NCI-H2227 (cell line): Measurements from ENCODE around the gene AKAP13.
"Not testable (repeated sequence)": the region's sequence is repeated elsewhere in the genome, so short reads cannot be mapped to it uniquely, and the experiment has no call there.

Experiments
- DNase-seq: peaks from one replicate; lab custom pipeline; 2025; ENCODE audit not compliant: unreplicated experiment; lab: John Stamatoyannopoulos, UW

The AKAP13 gene

GRCh38 chr15:85642693-85643066, 262.3 kb downstream of the AKAP13 start:
- no peak for DNase-seq

- no peak for DNase-seq
Measured at GRCh38 chr15:85646538-85647091, 266.2 kb downstream of the AKAP13 start.

- no peak for DNase-seq
Measured at GRCh38 chr15:85649372-85649771, 269.0 kb downstream of the AKAP13 start.

GRCh38 chr15:85651548-85651947, 271.1 kb downstream of the AKAP13 start:
- no peak for DNase-seq

- no peak for DNase-seq
Measured at GRCh38 chr15:85652457-85652856, 272.1 kb downstream of the AKAP13 start.

GRCh38 chr15:85657132-85657531, 276.7 kb downstream of the AKAP13 start:
- no peak for DNase-seq

- no peak for DNase-seq
Measured at GRCh38 chr15:85658816-85659215, 278.4 kb downstream of the AKAP13 start.

- DNase-seq: no peak
Measured at GRCh38 chr15:85661859-85662258, 281.5 kb downstream of the AKAP13 start.

- not testable (repeated sequence) for DNase-seq
Measured at GRCh38 chr15:85665677-85666076, 285.3 kb downstream of the AKAP13 start.

GRCh38 chr15:85667491-85668424, 287.4 kb downstream of the AKAP13 start:
- no peak for DNase-seq

GRCh38 chr15:85671156-85671555, 290.8 kb downstream of the AKAP13 start:
- DNase-seq: no peak

- no peak for DNase-seq
Measured at GRCh38 chr15:85672332-85673084, 292.1 kb downstream of the AKAP13 start.

GRCh38 chr15:85673326-85673725, 292.9 kb downstream of the AKAP13 start:
- no peak for DNase-seq

- no peak for DNase-seq
Measured at GRCh38 chr15:85676342-85677098, 296.1 kb downstream of the AKAP13 start.

- DNase-seq: no peak
Measured at GRCh38 chr15:85679231-85679630, 298.8 kb downstream of the AKAP13 start.

- no peak for DNase-seq
Measured at GRCh38 chr15:85681386-85681785, 301.0 kb downstream of the AKAP13 start.

GRCh38 chr15:85684174-85684710, 303.8 kb downstream of the AKAP13 start:
- no peak for DNase-seq

- no peak for DNase-seq
Measured at GRCh38 chr15:85685356-85685755, 305.0 kb downstream of the AKAP13 start.

- DNase-seq: no peak
Measured at GRCh38 chr15:85687329-85687728, 306.9 kb downstream of the AKAP13 start.

GRCh38 chr15:85688711-85689110, 308.3 kb downstream of the AKAP13 start:
- no peak for DNase-seq

GRCh38 chr15:85689729-85690128, 309.3 kb downstream of the AKAP13 start:
- no peak for DNase-seq
